HG03354 (cell line): ENCODE measurements around the gene LPP.

ENCODE experiments used
- ATAC-seq: cut with Tn5 transposase; IDR thresholded peaks from one replicate; pipeline ENCODE4 v1.9.1; 2021; ENCODE audit warnings: mild to moderate bottlenecking; ENCODE audit not compliant: unreplicated experiment, poor library complexity, severe bottlenecking

The LPP gene

GRCh38 chr3:188341501-188341900 lies 187.5 kb downstream of the LPP start:
- ATAC-seq, result no peak

DNA sequence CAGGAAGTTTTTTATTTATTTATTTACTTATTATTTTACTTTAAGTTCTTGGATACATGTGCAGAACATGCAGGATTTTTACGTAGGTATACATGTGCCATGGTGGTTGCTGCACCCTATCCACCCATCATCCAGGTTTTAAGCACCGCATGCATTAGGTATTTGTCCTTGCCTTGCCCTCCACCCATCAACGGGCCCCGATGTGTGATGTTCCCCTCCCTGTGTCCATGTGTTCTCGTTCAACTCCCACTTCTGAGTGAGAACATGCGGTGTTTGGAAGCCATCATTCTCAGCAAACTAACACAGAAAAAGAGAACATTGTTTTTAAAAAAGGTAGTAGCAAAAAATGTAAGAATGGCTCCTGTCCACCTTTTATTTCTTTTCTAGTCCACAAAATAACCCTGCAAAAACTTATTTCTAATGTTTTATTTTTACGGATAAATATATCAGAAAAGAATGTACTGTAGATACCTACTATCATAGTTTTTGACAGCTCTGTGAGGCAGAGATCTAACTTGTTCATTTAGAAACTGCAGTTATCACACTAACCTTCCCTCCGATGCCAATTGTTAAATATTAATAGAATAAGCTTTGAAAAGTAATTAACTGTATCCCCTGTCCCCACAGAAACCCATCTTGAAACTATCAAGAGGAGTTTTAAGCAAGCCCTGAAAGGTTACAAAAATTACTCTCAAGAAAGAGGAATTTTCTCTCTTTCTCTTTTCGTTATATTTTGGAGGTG lies 189.2 kb downstream of the LPP start:
- ATAC-seq, result peak; percentile 67

DNA sequence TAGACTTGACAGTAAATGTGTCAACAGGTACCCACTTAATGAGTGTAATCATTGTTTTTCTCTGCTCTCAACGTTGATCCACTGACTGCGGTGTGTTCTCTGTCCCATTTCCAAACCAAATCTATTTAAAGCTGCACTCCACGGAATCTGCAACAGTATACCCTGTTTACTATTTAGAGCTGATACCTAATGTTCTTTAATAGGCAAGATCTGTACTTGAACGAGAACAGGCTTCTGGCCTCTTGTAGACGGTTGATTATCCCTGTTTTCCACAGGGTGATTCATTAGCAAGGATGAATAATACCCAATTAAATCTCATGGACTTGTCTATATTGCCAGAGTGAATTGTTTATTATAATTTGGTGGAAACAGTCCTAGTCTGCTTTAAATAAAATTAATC lies 189.9 kb downstream of the LPP start:
- no peak for ATAC-seq

DNA sequence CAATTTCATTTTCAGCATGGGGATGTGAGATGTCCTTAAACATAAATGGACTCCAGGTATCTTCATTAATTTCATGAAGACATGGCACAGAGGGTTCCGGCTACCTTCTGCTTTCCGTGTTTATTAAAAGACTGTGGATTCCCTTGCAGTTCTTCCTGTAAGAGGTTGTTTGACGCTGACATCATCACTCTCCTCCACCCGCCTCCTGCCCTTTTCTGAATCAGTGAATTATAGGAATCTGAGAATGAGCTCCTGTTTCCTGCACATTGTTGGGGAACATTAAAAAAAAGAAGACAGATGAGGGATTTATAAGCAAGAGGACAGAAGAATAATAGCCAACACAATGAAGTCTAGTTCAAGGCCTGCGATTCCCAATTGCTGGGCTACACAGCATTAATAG lies 191.3 kb downstream of the LPP start:
- ATAC-seq, result no peak

DNA sequence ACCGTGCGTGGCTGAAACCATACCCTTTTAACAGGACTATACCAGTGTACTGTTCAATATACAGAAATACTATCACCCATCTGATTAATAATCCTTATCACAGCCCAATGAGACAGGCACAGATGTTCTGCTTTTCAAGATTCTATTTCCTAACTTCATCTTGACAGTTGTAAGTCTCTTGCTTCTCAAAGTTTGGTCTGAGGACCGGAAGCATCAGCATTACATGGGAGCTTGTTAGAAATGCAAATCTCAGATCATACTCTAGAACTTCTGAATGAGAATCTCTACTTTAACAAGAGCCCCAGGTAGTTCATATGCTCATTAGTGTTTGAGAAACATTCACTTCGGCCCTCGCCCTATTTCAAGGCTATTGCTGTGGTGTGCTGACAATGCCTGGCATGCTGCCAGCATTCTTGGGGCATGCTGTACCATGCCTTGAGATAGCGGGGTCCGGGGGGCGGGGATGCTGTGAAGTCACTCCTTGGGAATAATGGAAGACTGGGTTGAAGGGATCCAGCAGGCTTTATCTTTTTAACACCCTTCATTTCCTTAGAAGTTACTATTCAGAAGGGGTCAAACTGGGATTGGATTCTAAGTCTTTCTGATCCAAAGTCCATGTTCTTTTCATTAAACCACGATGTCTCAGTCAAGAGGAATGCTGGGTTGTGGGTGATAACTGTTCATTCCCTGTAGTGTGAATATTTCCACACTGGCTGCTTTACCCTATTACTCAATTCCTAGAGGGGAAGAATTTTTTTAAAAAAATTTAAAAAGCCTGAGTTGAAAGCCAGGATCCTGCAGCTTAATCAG lies 194.7 kb downstream of the LPP start:
- ATAC-seq, result no peak

GRCh38 chr3:188349351-188349901 lies 195.5 kb downstream of the LPP start:
- ATAC-seq, result no peak

DNA sequence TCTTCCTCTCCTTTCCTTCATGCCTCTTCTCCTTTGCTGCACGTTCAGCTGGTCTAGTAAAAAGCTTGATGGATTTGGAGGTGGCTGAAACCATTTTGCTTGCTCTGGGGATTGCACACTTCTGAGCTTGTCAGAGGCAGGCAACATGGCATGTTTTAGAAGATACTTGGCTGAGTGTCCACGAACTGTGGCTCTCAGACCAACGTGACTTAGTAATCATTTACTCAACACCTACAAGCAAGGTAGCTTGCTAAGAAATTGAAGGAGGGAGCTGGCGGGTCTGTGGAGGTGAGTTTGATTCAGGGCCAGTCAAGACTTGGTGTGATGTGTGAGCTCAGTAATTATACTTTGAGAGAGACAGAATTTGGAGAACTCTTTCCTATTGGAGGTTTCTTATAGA lies 196.0 kb downstream of the LPP start:
- ATAC-seq, result no peak

- no peak for ATAC-seq
Observed at GRCh38 chr3:188350961-188351360, 197.0 kb downstream of the LPP start.

- no peak for ATAC-seq
Observed at GRCh38 chr3:188351648-188352047, 197.7 kb downstream of the LPP start.

GRCh38 chr3:188352196-188352927 lies 198.4 kb downstream of the LPP start:
- no peak for ATAC-seq

- ATAC-seq, result no peak
Observed at GRCh38 chr3:188353426-188353825, 199.5 kb downstream of the LPP start.

DNA sequence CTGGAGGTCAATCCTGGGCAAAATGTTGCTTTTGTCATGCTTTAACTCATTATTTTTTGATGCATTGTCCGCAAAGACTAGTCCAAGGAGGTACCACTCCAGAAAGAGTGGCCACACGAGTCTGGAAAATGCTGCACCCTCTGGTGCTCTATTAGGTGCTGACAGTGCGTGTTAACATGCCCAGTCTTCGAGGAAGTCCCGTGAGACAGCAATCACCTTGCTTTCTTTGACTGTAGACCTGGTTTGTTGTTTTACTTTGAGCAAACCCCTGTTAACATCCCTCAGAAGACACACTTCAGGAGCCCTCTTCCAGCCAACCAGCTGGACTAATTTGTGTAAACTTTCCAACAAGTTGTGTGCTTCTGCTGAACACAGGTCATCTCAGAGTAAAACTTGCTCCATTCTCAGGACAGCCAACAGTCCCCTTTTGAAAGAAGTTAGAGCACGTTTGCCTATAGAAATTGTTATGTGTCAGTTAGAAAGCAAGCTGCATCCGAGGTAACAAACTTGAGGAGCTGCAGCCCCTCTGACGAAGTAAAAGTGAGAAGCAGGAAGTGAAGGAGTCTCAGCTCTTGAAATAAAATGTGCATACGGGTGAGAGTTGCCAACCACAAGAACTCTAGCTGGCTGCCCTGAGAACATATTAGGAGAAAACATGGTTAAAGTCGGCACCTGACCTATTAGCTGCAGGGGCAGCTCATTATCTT lies 205.0 kb downstream of the LPP start:
- ATAC-seq, result no peak

- ATAC-seq, result no peak
Observed at GRCh38 chr3:188360364-188360881, 206.5 kb downstream of the LPP start.

- no peak for ATAC-seq
Observed at GRCh38 chr3:188361888-188362287, 207.9 kb downstream of the LPP start.

- ATAC-seq, result no peak
Observed at GRCh38 chr3:188362405-188362831, 208.5 kb downstream of the LPP start.

- ATAC-seq, result no peak
Observed at GRCh38 chr3:188365184-188365583, 211.2 kb downstream of the LPP start.

DNA sequence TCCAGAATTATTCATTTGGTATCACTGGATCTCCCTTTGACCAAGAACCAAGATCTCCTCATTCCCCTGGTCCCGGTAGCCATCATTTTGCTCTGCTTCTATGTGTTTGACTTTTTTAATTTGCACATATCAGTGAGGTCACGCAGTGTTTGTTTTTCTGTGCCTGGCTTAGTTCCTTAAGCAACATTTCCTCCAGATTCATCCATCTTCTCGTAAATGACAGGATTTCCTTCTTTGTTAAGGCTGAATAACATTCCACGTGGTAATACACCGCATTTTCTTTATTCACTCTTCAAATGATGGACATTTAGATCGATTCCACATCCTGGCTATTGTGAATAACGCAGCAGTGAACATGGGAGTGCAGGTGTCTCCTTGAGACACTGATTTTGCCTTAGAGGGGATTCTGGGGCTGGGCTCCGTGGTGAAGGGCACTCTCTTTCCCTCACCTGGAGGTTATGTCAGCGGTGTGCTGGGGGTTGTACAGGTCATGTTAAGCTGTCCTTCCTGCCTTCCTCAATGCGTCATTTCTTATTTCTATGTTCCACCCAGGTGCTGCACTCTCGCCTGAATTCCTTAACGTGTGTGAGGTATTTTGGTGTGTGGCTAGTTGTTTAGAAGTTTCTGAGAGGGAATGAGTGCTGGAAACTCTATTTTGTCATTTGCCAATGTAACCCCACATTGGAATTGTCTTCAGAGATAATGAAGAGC lies 212.2 kb downstream of the LPP start:
- no peak for ATAC-seq

- no peak for ATAC-seq
Observed at GRCh38 chr3:188367678-188368077, 213.7 kb downstream of the LPP start.

GRCh38 chr3:188369526-188369925 lies 215.6 kb downstream of the LPP start:
- no peak for ATAC-seq
